Measurements from ENCODE around the gene STMN3.

DNA sequence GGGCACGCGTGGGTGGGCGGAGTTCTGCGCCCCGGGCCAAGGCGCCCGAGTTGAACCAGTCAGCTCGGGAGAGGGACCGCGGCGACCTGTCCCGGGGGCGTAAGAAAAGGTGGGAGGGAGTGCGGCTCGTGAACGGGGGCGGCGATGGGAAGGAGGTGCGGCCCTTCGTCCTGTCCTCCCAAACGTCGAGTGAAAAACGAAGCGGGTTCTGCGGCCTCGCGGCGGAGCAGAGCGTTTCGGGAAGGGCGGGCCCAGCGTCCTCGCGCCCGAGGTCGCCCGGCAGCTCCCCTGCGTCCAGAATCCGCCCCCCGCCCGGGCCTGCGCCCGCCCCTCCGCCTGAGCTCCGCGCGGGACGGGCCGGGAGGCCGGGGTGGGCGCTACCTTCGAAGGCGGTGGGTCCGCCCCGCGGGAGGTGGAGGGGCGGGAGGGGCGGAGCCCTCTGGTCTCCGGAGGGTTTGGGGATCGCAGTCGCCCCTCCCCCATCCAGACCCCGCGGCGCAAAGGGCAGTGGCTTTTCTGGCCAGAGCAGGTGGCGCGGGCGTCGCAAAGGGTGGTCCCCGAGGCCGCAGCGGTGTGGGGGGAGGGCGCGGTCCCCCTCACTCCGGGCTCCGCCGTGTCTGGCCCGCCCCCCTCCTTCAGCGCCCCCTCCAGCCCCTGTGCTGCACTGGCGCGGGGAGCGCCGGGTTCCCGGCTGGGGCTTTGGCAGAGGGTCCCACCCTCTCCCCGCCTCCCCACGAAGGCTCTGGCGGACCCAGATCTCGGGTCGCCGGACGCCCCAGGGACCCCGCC is 838 bp downstream of the STMN3 start:
- TF ChIP-seq CHD2 (IDR thresholded peaks at IDR 0.05; ENCODE audit: low read length, partially characterized antibody) (no peak), CTCF (IDR thresholded peaks at IDR 0.05) (no peak), TAF1 (IDR thresholded peaks at IDR 0.05; ENCODE audit: borderline replicate concordance, low read depth, low read length) (no peak), FOXM1 (IDR thresholded peaks at IDR 0.05; ENCODE audit: low read depth) (no peak)
